ENCODE results near the gene ZNF793. TPM values are rescaled to one million over a fixed set of nuclear protein-coding genes. Genes with fewer than 3 reads are reported as not detected.

ZNF793 gene
- total RNA-seq, 1 experiment from 2014 or later, result not detected

GRCh38 chr19:37563518-37563917 lies 56.8 kb downstream of the ZNF793 start:
- in situ Hi-C loops (cut with HindIII; ENCODE audit: low sequenced_read_pairs), result no loop called here
- DNase-seq (ENCODE audit: low spot score), result no peak

- no peak for DNase-seq (ENCODE audit: low spot score)
- in situ Hi-C loops (cut with HindIII; ENCODE audit: low sequenced_read_pairs), result no loop called here
These were observed 58.1 kb downstream of the ZNF793 start for GRCh38 chr19:37564624-37565369.

GRCh38 chr19:37565370-37565669 lies 58.6 kb downstream of the ZNF793 start:
- in situ Hi-C loops (cut with HindIII; ENCODE audit: low sequenced_read_pairs), result no loop called here
- no peak for DNase-seq (ENCODE audit: low spot score)

GRCh38 chr19:37572203-37572602 lies 65.5 kb downstream of the ZNF793 start:
- in situ Hi-C loops (cut with HindIII; ENCODE audit: low sequenced_read_pairs), result no loop called here

GRCh38 chr19:37583340-37583739 lies 76.6 kb downstream of the ZNF793 start:
- in situ Hi-C loops (cut with HindIII; ENCODE audit: low sequenced_read_pairs), result no loop called here
- no peak for DNase-seq (ENCODE audit: low spot score)

More at GRCh38 chr19:37572203-37572602, 65.5 kb downstream of the ZNF793 start:
- DNase-seq (ENCODE audit: low spot score), result no peak

Other genes with a start within 250 kb of the ZNF793 start
- gene ZNF527, start 135.8 kb upstream of the ZNF793 start, total RNA-seq (2014; rRNA removed; shearing (Covaris generic)), result 1.9 and 8.8 TPM in 2 replicates
- 7.8 and 17.4 TPM in 2 replicates for gene ZNF569, start 39.5 kb upstream of the ZNF793 start, total RNA-seq (2014; rRNA removed; shearing (Covaris generic))
- gene ZNF570, start 37.6 kb upstream of the ZNF793 start, total RNA-seq (2014; rRNA removed; shearing (Covaris generic)), result 1.9 and 3.0 TPM in 2 replicates
- 0.98 and 3.4 TPM in 2 replicates for gene ZNF571, start 87.9 kb downstream of the ZNF793 start, total RNA-seq (2014; rRNA removed; shearing (Covaris generic))
- 0.27 and 0.55 TPM in 2 replicates for gene ZNF540, start 87.9 kb downstream of the ZNF793 start, total RNA-seq (2014; rRNA removed; shearing (Covaris generic))
- 13.6 and 42.7 TPM in 2 replicates for gene ZFP30, start 148.5 kb downstream of the ZNF793 start, total RNA-seq (2014; rRNA removed; shearing (Covaris generic))
- gene ZNF607, start 212.8 kb downstream of the ZNF793 start, total RNA-seq (2014; rRNA removed; shearing (Covaris generic)), result 7.3 and 15.9 TPM in 2 replicates

All from G401 (cell line).